Keratinocyte (primary cell): Measurements from ENCODE around the gene MEIS2. TPM values are rescaled to one million over a fixed set of nuclear protein-coding genes. Genes with fewer than 3 reads are reported as not detected.

Experiments
- DNase-seq: peaks from one replicate; pipeline ENCODE4 v3.0.0-alpha.2; 2011; ENCODE audit warnings: low read depth, missing footprints, low spot score
- FAIRE-seq: peaks from 2 replicates; lab custom pipeline; 2011; peaks lifted over from hg19 to GRCh38; lab: Jason Lieb, UNC
- H2AFZ ChIP-seq: 2 replicates; pipeline ENCODE4 v1.6.0; 2012; ENCODE audit warnings: low read length, control low read depth, inconsistent platforms; ENCODE audit not compliant: control insufficient read depth
- H3K27ac ChIP-seq: 2 replicates; pipeline ENCODE4 v1.5.1; 2011; ENCODE audit warnings: low read length; ENCODE audit not compliant: control insufficient read depth, insufficient read depth
- H3K27me3 ChIP-seq: 3 replicates; pipeline ENCODE4 v1.6.0; 2011; ENCODE audit warnings: low read length; ENCODE audit not compliant: control insufficient read depth, insufficient read depth; ENCODE audit errors: extremely low read depth
- H3K36me3 ChIP-seq, 2 experiments: 2 replicates in 1 of 2; 3 replicates in 1 of 2; pipeline ENCODE4 v1.5.1; 2011; ENCODE audit warnings: low read length in 2 of 2, mild to moderate bottlenecking in 1 of 2; ENCODE audit not compliant: control insufficient read depth in 2 of 2, insufficient read depth in 2 of 2; ENCODE audit errors: extremely low read depth in 1 of 2
- H3K4me1 ChIP-seq: 3 replicates; pipeline ENCODE4 v1.5.1; 2011; ENCODE audit warnings: low read length; ENCODE audit not compliant: control insufficient read depth, insufficient read depth; ENCODE audit errors: extremely low read depth
- H3K4me2 ChIP-seq: 3 replicates; pipeline ENCODE4 v1.6.0; 2011; ENCODE audit warnings: low read depth, low read length; ENCODE audit not compliant: control insufficient read depth, insufficient read depth; ENCODE audit errors: extremely low read depth
- H3K4me3 ChIP-seq, 3 experiments: fragments of 200-600 bp in 1 of 3; sonication (generic) in 1 of 3; 2 replicates in 2 of 3; 3 replicates in 1 of 3; pipeline ENCODE4 v1.5.1; 2011 to 2016; ENCODE audit warnings: low read length in 3 of 3, mild to moderate bottlenecking in 3 of 3, control low read depth in 2 of 3, inconsistent platforms in 1 of 3, low read depth in 1 of 3, mixed read lengths in 1 of 3, mixed run types in 1 of 3, moderate library complexity in 1 of 3; ENCODE audit not compliant: control insufficient read depth in 2 of 3, insufficient read depth in 2 of 3; ENCODE audit errors: extremely low read depth in 1 of 3
- H3K79me2 ChIP-seq: 2 replicates; pipeline ENCODE4 v1.6.0; 2012; ENCODE audit warnings: low read length; ENCODE audit not compliant: control insufficient read depth, insufficient read depth
- H3K9ac ChIP-seq: 3 replicates; pipeline ENCODE4 v1.6.0; 2011; ENCODE audit warnings: low read length; ENCODE audit not compliant: control insufficient read depth, insufficient read depth; ENCODE audit errors: extremely low read depth
- H3K9me1 ChIP-seq: 3 replicates; pipeline ENCODE4 v1.6.0; 2011; ENCODE audit warnings: low read length; ENCODE audit not compliant: control insufficient read depth, insufficient read depth; ENCODE audit errors: extremely low read depth
- H3K9me3 ChIP-seq: 2 replicates; pipeline ENCODE4 v1.5.1; 2012; ENCODE audit warnings: low read depth, low read length; ENCODE audit not compliant: control insufficient read depth
- H4K20me1 ChIP-seq: 3 replicates; pipeline ENCODE4 v1.6.0; 2011; ENCODE audit warnings: low read length; ENCODE audit not compliant: control insufficient read depth, insufficient read depth; ENCODE audit errors: extremely low read depth
- EZH2 ChIP-seq: IDR thresholded peaks from one replicate; pipeline ENCODE4 v1.6.1; 2012; ENCODE audit warnings: inconsistent platforms, mild to moderate bottlenecking, low read length, moderate library complexity
- dilution Hi-C: fragments of 300-500 bp; cut with MboI; formaldehyde crosslinking; loops from one replicate; pipeline ENCODE4 v1.7.0; 2020; ENCODE audit warnings: low sequenced_read_pairs; ENCODE audit not compliant: extremely low pct_ligation_motif_present
- polyA plus RNA-seq, 5 experiments: library from polyadenylated mRNA; depleted of rRNA in 3 of 5; stranded (reverse) in 3 of 5; stranded (forward) in 1 of 5; unstranded in 1 of 5; fragments of >200 nt; gene quantifications; 1 replicate in 1 of 5; 2 replicates in 3 of 5; 3 replicates in 1 of 5; pipeline versions ENCODE4 v1.2.1 to v1.2.3, GENCODE V29; 2011 to 2012; ENCODE audit warnings: missing spikeins in 2 of 5, low read depth in 1 of 5, low replicate concordance in 1 of 5
- TF ChIP-seq, protein P1 (sequence below), 3 experiments: IDR thresholded peaks in 1 of 3; conservative IDR thresholded peaks in 1 of 3; optimal IDR thresholded peaks in 1 of 3; 2 replicates in 2 of 3; 3 replicates in 1 of 3; pipeline versions ENCODE3 to v1.5.1; 2011; ENCODE audit warnings: low read length in 3 of 3, mild to moderate bottlenecking in 3 of 3, moderate library complexity in 2 of 3, control low read depth in 1 of 3, inconsistent platforms in 1 of 3; ENCODE audit not compliant: insufficient read depth in 2 of 3; ENCODE audit errors: extremely low read depth in 1 of 3

MEIS2 gene
- polyA plus RNA-seq, 1 donor (not counting 4 experiments of a cell fraction or from before 2014, with no cell fraction given), result 11.4 TPM

DNA sequence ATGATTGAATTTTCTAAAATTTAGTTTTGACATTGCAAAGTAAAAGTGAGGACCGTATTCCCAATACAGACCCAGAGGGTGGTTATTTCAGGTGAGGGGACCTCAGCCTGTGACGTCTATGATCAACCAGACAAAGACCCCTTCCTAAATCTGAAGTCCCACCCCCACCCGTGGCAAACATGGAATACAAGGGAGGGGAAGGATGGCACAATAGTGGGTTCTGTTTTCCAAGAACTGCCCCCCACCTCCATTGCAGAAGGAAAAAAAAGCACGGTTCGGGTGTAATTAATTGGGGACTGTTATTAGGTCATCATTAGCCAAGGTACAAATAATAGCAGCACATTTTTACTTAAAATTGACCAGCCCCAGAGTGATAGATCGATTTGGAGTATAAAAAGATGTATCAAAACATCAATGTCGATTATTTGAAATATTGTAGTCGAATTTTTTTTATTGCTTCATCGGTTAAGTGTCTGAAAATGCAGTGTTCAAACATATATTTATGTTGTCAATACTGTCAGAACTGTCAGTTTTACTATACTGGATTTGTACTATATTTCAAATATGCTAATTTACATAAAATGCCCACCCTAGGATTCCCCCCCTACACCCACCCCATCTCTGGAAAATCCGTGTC, 7.5 kb upstream of the MEIS2 start:
- no peaks in the 10 kb centered on the region for H3K79me2 ChIP-seq
- peaks cover 9% of the 10 kb centered on the region for H3K4me1 ChIP-seq
- no peak for DNase-seq
- H4K20me1 ChIP-seq, result no peaks in the 10 kb centered on the region
- no peak overlapping the region for H3K27ac ChIP-seq
- no peak overlapping the region for H3K9ac ChIP-seq
- peaks cover 13% of the 10 kb centered on the region for H3K27me3 ChIP-seq
- no peak overlapping the region for H2AFZ ChIP-seq
- no peak overlapping the region for H3K4me3 ChIP-seq
- no peaks in the 10 kb centered on the region for H3K9me3 ChIP-seq
- H3K9me1 ChIP-seq, result no peaks in the 10 kb centered on the region
- FAIRE-seq, result no peak
- TF ChIP-seq EZH2, result no peak
- TF ChIP-seq, protein P1, sequence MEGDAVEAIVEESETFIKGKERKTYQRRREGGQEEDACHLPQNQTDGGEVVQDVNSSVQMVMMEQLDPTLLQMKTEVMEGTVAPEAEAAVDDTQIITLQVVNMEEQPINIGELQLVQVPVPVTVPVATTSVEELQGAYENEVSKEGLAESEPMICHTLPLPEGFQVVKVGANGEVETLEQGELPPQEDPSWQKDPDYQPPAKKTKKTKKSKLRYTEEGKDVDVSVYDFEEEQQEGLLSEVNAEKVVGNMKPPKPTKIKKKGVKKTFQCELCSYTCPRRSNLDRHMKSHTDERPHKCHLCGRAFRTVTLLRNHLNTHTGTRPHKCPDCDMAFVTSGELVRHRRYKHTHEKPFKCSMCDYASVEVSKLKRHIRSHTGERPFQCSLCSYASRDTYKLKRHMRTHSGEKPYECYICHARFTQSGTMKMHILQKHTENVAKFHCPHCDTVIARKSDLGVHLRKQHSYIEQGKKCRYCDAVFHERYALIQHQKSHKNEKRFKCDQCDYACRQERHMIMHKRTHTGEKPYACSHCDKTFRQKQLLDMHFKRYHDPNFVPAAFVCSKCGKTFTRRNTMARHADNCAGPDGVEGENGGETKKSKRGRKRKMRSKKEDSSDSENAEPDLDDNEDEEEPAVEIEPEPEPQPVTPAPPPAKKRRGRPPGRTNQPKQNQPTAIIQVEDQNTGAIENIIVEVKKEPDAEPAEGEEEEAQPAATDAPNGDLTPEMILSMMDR (optimal IDR thresholded peaks at IDR 0.05 in 1 of 3, IDR thresholded peaks at IDR 0.05 in 1 of 3, conservative IDR thresholded peaks at IDR 0.05 in 1 of 3; ENCODE audit: extremely low read depth in 1 of 3, insufficient read depth in 2 of 3, low read length in 3 of 3), result no peak
- no peaks in the 10 kb centered on the region for H3K36me3 ChIP-seq
- H3K4me2 ChIP-seq, result no peak overlapping the region
- dilution Hi-C loops, result no loop called here

DNA sequence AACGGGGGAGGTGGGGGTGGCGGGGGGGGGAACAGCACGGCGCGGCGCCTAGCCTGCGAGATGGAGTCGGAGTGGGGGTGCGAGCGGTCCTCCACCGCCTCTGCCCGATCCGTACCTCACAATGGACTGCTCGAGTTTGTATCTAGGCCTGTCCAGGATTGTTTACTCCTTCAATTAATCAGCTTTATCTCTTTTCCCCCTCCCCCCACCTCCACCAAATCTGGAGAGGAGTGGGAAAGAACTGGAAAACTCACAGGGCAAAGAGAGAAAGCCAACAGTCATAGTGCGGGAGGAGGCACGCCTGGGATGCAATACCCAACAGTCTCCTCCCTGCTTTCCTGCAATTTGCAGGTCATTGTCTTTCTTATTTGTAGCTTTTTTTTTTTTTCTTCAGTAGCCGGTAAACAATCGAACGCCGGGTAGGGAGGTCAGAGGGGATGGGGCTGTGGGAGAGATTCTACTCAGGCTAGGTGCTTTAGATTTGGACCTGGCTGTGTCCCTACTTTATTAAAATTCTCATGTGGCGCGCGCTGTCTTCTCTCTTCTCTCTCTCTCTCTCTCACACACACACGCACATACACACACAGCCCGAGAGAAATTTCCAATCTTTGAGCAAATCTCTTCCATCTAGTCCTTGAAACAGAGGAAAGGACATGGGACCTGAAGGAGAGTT, 6.9 kb upstream of the MEIS2 start:
- Histone ChIP-seq H2AFZ (no peak overlapping the region), H3K79me2 (no peaks in the 10 kb centered on the region), H3K36me3 (no peaks in the 10 kb centered on the region), H3K9ac (no peak overlapping the region), H3K4me2 (no peak overlapping the region), H3K4me3 (no peak overlapping the region), H4K20me1 (no peaks in the 10 kb centered on the region), H3K9me1 (no peaks in the 10 kb centered on the region), H3K27me3 (peaks cover 13% of the 10 kb centered on the region), H3K9me3 (no peaks in the 10 kb centered on the region), H3K4me1 (peaks cover 9% of the 10 kb centered on the region), H3K27ac (no peak overlapping the region)
- dilution Hi-C loops, result no loop called here
- TF ChIP-seq EZH2, result no peak
- TF ChIP-seq, protein P1 (optimal IDR thresholded peaks at IDR 0.05 in 1 of 3, IDR thresholded peaks at IDR 0.05 in 1 of 3, conservative IDR thresholded peaks at IDR 0.05 in 1 of 3; ENCODE audit: extremely low read depth in 1 of 3, insufficient read depth in 2 of 3, low read length in 3 of 3), result no peak
- no peak for DNase-seq
- no peak for FAIRE-seq
